Measurements from ENCODE around the gene GRIK5. TPM values are rescaled to one million over a fixed set of nuclear protein-coding genes. Genes with fewer than 3 reads are reported as not detected.
"Not testable (repeated sequence)": the region's sequence is repeated elsewhere in the genome, so short reads cannot be mapped to it uniquely, and the experiment has no call there.

Gene GRIK5
- total and polyA plus RNA-seq, 4 donors, result 13.1 to 83.2 (median 48.2) TPM

- Histone ChIP-seq H3K27me3 (ENCODE audit: control insufficient read depth, insufficient read depth, low read length) (no peaks in the 10 kb centered on the region), H3K36me3 (ENCODE audit: control insufficient read depth, insufficient read depth, low read length) (peaks cover 9% of the 10 kb centered on the region), H3K4me3 (ENCODE audit: low read depth, low read length) (no peak overlapping the region), H3K4me1 (ENCODE audit: control insufficient read depth, insufficient read depth, low read length) (peaks cover 12% of the 10 kb centered on the region), H3K9me3 (ENCODE audit: control insufficient read depth, insufficient read depth, low read length) (no peaks in the 10 kb centered on the region), H3K27ac (ENCODE audit: low read depth, low read length) (no peak overlapping the region)
- WGBS (ENCODE audit: insufficient coverage), result 73% methylated on average over 1 of the region's 1 CpG
- DNase-seq (ENCODE audit: low read depth in 4 of 6, low spot score in 6 of 6), result no peak
Observed at GRCh38 chr19:42111384-42111783, 41.4 kb upstream of the GRIK5 start.

GRCh38 chr19:42110658-42111057, 40.7 kb upstream of the GRIK5 start:
- WGBS (ENCODE audit: insufficient coverage), result no CpG with 5 or more reads among the region's 1 CpG
- Histone ChIP-seq H3K4me1 (ENCODE audit: control insufficient read depth, insufficient read depth, low read length) (peaks cover 12% of the 10 kb centered on the region), H3K9me3 (ENCODE audit: control insufficient read depth, insufficient read depth, low read length) (no peaks in the 10 kb centered on the region), H3K27ac (ENCODE audit: low read depth, low read length) (no peak overlapping the region), H3K27me3 (ENCODE audit: control insufficient read depth, insufficient read depth, low read length) (no peaks in the 10 kb centered on the region), H3K4me3 (ENCODE audit: low read depth, low read length) (no peak overlapping the region), H3K36me3 (ENCODE audit: control insufficient read depth, insufficient read depth, low read length) (peaks cover 7% of the 10 kb centered on the region)
- no peak for DNase-seq (ENCODE audit: low read depth in 4 of 6, low spot score in 6 of 6)

GRCh38 chr19:42109896-42110295, 39.9 kb upstream of the GRIK5 start:
- H3K27ac ChIP-seq (ENCODE audit: low read depth, low read length), result no peak overlapping the region
- H3K36me3 ChIP-seq (ENCODE audit: control insufficient read depth, insufficient read depth, low read length), result peaks cover 3% of the 10 kb centered on the region
- H3K4me1 ChIP-seq (ENCODE audit: control insufficient read depth, insufficient read depth, low read length), result peaks cover 12% of the 10 kb centered on the region
- no peak for DNase-seq (ENCODE audit: low read depth in 4 of 6, low spot score in 6 of 6)
- no peaks in the 10 kb centered on the region for H3K27me3 ChIP-seq (ENCODE audit: control insufficient read depth, insufficient read depth, low read length)
- no CpG with 5 or more reads among the region's 3 CpGs for WGBS (ENCODE audit: insufficient coverage)
- no peak overlapping the region for H3K4me3 ChIP-seq (ENCODE audit: low read depth, low read length)
- H3K9me3 ChIP-seq (ENCODE audit: control insufficient read depth, insufficient read depth, low read length), result no peaks in the 10 kb centered on the region

- H3K27me3 ChIP-seq (ENCODE audit: control insufficient read depth, insufficient read depth, low read length), result no peaks in the 10 kb centered on the region
- no peak overlapping the region for H3K4me3 ChIP-seq (ENCODE audit: low read depth, low read length)
- no peak overlapping the region for H3K27ac ChIP-seq (ENCODE audit: low read depth, low read length)
- H3K9me3 ChIP-seq (ENCODE audit: control insufficient read depth, insufficient read depth, low read length), result no peaks in the 10 kb centered on the region
- WGBS (ENCODE audit: insufficient coverage), result 20% methylated on average over 11 of the region's 16 CpGs
- DNase-seq (ENCODE audit: low read depth in 4 of 6, low spot score in 6 of 6), result peak; percentile 21 to 95 (median 68)
- peaks cover 3% of the 10 kb centered on the region for H3K4me1 ChIP-seq (ENCODE audit: control insufficient read depth, insufficient read depth, low read length)
- peaks cover 3% of the 10 kb centered on the region for H3K36me3 ChIP-seq (ENCODE audit: control insufficient read depth, insufficient read depth, low read length)
Observed at GRCh38 chr19:42108527-42109389, 38.8 kb upstream of the GRIK5 start.

DNA sequence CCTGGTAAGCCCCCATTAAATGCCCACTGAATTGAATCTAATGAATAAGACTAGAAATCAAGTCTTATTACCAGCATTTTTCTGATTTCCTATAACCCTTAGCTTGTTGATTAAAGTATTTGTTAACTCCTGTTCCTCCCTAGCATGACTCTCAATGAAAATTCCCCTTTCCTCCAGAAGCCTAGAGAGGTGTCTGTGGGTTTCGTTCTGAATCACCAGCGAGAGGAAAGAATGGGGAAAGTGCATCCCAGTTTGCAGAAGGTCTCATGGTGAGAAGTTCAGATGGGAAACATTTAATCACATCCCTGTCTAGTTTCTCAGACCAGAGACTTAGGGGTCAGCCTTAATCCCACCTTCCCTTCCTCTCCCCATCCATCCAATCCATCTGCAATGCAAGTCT, 35.4 kb upstream of the GRIK5 start:
- no CpG with 5 or more reads among the region's 2 CpGs for WGBS (ENCODE audit: insufficient coverage)
- Histone ChIP-seq H3K27ac (ENCODE audit: low read depth, low read length) (no peak overlapping the region), H3K4me1 (ENCODE audit: control insufficient read depth, insufficient read depth, low read length) (no peaks in the 10 kb centered on the region), H3K9me3 (ENCODE audit: control insufficient read depth, insufficient read depth, low read length) (no peaks in the 10 kb centered on the region), H3K4me3 (ENCODE audit: low read depth, low read length) (no peak overlapping the region), H3K27me3 (ENCODE audit: control insufficient read depth, insufficient read depth, low read length) (no peaks in the 10 kb centered on the region), H3K36me3 (ENCODE audit: control insufficient read depth, insufficient read depth, low read length) (peaks cover 3% of the 10 kb centered on the region)
- DNase-seq (ENCODE audit: low read depth in 4 of 6, low spot score in 6 of 6), result no peak

DNA sequence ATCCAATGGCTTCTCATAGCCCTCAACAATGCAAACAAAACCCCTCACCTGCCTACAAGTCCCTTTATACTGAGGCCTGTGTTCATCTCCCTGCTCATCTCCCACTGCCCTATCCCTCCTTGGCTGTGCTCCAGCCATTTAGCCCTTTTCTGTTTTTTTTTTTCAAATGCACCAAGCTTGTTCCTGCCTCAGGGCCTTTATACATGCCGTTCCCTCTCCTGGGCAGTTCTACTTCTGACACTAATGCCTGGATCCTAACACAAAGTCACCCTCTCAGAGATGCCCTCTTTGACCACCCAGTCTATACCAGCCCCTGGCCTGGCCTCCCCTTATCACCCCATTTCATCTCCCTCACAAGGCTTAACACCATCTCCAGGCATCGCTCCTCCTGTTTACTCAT, 32.9 kb upstream of the GRIK5 start:
- no peak for DNase-seq (ENCODE audit: low read depth in 4 of 6, low spot score in 6 of 6)
- no peaks in the 10 kb centered on the region for H3K4me1 ChIP-seq (ENCODE audit: control insufficient read depth, insufficient read depth, low read length)
- H3K4me3 ChIP-seq (ENCODE audit: low read depth, low read length), result no peak overlapping the region
- no peak overlapping the region for H3K27ac ChIP-seq (ENCODE audit: low read depth, low read length)
- peaks cover 9% of the 10 kb centered on the region for H3K36me3 ChIP-seq (ENCODE audit: control insufficient read depth, insufficient read depth, low read length)
- WGBS (ENCODE audit: insufficient coverage), result 89% methylated on average over 2 of the region's 2 CpGs
- H3K27me3 ChIP-seq (ENCODE audit: control insufficient read depth, insufficient read depth, low read length), result no peaks in the 10 kb centered on the region
- no peaks in the 10 kb centered on the region for H3K9me3 ChIP-seq (ENCODE audit: control insufficient read depth, insufficient read depth, low read length)

DNA sequence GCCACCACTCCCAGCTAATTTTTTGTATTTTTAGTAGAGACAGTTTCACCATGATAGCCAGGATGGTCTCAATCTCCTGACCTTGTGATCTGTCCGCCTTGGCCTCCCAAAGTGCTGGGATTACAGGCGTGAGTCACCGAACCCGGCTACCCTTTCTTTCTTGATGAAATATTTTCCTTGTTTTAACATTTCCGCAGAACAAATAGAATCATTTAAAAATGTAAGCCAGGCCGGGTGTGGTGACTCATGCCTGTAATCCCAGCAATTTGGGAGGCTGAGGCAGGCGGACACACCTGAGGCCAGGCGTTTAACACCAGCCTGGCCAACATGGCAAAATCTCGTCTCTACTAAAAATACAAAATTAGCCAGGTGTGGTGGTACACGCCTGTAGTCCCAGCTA, 30.2 kb upstream of the GRIK5 start:
- H3K27ac ChIP-seq (ENCODE audit: low read depth, low read length); H3K27me3 ChIP-seq (ENCODE audit: control insufficient read depth, insufficient read depth, low read length); DNase-seq (ENCODE audit: low read depth in 4 of 6, low spot score in 6 of 6); H3K9me3 ChIP-seq (ENCODE audit: control insufficient read depth, insufficient read depth, low read length); H3K4me3 ChIP-seq (ENCODE audit: low read depth, low read length); H3K4me1 ChIP-seq (ENCODE audit: control insufficient read depth, insufficient read depth, low read length): not testable (repeated sequence)
- WGBS (ENCODE audit: insufficient coverage), result 100% methylated on average over 9 of the region's 10 CpGs
- peaks cover 19% of the 10 kb centered on the region for H3K36me3 ChIP-seq (ENCODE audit: control insufficient read depth, insufficient read depth, low read length)

DNA sequence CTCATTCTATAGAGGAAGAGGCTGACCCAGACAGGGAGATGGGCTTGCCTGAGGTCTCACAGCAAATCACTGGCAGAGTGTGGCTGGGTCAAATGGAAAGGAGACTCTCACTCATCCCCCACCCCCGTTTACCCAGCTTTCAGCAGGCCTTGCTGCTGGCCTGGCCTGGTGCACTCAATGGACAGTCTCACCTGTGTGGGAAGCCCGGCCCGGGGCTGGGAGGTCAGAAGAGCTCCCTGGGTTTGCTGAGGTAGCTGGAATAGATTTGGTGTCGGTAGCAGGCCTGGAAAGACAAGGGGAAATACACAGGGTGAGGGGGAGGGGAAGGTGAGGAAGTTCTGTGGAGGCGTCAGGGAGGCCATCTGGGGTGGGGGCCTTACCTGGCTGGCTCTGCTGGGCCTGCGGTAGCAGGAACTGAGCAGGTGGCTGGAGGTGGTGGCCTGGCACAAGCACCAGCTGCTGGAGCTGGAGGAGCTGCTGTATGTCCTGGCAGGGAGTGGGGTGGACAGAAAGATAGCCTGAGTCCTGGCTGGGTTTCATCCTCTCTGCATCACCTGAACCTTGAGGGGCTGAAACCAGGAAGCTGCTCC, 29.4 kb upstream of the GRIK5 start:
- DNase-seq (ENCODE audit: low read depth in 4 of 6, low spot score in 6 of 6), result no peak
- H3K27me3 ChIP-seq (ENCODE audit: control insufficient read depth, insufficient read depth, low read length), result peaks cover 7% of the 10 kb centered on the region
- H3K4me3 ChIP-seq (ENCODE audit: low read depth, low read length), result no peak overlapping the region
- no peaks in the 10 kb centered on the region for H3K9me3 ChIP-seq (ENCODE audit: control insufficient read depth, insufficient read depth, low read length)
- peaks cover 24% of the 10 kb centered on the region for H3K36me3 ChIP-seq (ENCODE audit: control insufficient read depth, insufficient read depth, low read length)
- peaks cover 8% of the 10 kb centered on the region for H3K4me1 ChIP-seq (ENCODE audit: control insufficient read depth, insufficient read depth, low read length)
- no peak overlapping the region for H3K27ac ChIP-seq (ENCODE audit: low read depth, low read length)
- 69% methylated on average over 5 of the region's 6 CpGs for WGBS (ENCODE audit: insufficient coverage)

- no peak overlapping the region for H3K4me3 ChIP-seq (ENCODE audit: low read depth, low read length)
- no peak for DNase-seq (ENCODE audit: low read depth in 4 of 6, low spot score in 6 of 6)
- peaks cover 7% of the 10 kb centered on the region for H3K27me3 ChIP-seq (ENCODE audit: control insufficient read depth, insufficient read depth, low read length)
- 79% methylated on average over 4 of the region's 6 CpGs for WGBS (ENCODE audit: insufficient coverage)
- no peak overlapping the region for H3K27ac ChIP-seq (ENCODE audit: low read depth, low read length)
- H3K9me3 ChIP-seq (ENCODE audit: control insufficient read depth, insufficient read depth, low read length), result no peaks in the 10 kb centered on the region
- H3K4me1 ChIP-seq (ENCODE audit: control insufficient read depth, insufficient read depth, low read length), result peaks cover 8% of the 10 kb centered on the region
- peaks cover 25% of the 10 kb centered on the region for H3K36me3 ChIP-seq (ENCODE audit: control insufficient read depth, insufficient read depth, low read length)
Observed at GRCh38 chr19:42098781-42099180, 28.8 kb upstream of the GRIK5 start.

GRCh38 chr19:42097461-42097860, 27.5 kb upstream of the GRIK5 start:
- H3K27me3 ChIP-seq (ENCODE audit: control insufficient read depth, insufficient read depth, low read length), result peaks cover 7% of the 10 kb centered on the region
- no peaks in the 10 kb centered on the region for H3K9me3 ChIP-seq (ENCODE audit: control insufficient read depth, insufficient read depth, low read length)
- H3K36me3 ChIP-seq (ENCODE audit: control insufficient read depth, insufficient read depth, low read length), result peaks cover 30% of the 10 kb centered on the region
- DNase-seq (ENCODE audit: low read depth in 4 of 6, low spot score in 6 of 6), result no peak
- H3K27ac ChIP-seq (ENCODE audit: low read depth, low read length), result no peak overlapping the region
- peaks cover 8% of the 10 kb centered on the region for H3K4me1 ChIP-seq (ENCODE audit: control insufficient read depth, insufficient read depth, low read length)
- 86% methylated on average over 3 of the region's 5 CpGs for WGBS (ENCODE audit: insufficient coverage)
- H3K4me3 ChIP-seq (ENCODE audit: low read depth, low read length), result no peak overlapping the region

Data from spinal cord (tissue), 10 donors.